Right ventricle myocardium superior (tissue), 1 donor: ENCODE data around the gene SLC18A3. TPM values are rescaled to one million over a fixed set of nuclear protein-coding genes. Genes with fewer than 3 reads are reported as not detected.

Experiments used
- total RNA-seq: library from RNA; stranded (reverse); fragmentation: NEBNext Ultra II Directional; extraction: Animal tissue kit (Norgen Biotek cat#: 25700); gene quantifications from one replicate; pipeline ENCODE4 v1.2.1, GENCODE V29; 2021
- donor health status: DM: no; HTN: yes; CAD: no; lungs with severe emphysema.

Gene SLC18A3
- total RNA-seq, 1 donor from 2014 or later = not detected

Other genes with a start within 250 kb of the SLC18A3 start
- not detected for gene DRGX, start 214.2 kb upstream of the SLC18A3 start, total RNA-seq
- gene ERCC6, start 71.2 kb upstream of the SLC18A3 start, total RNA-seq = 25.3 TPM
- gene CHAT, start 3.7 kb downstream of the SLC18A3 start, total RNA-seq = not detected
- not detected for gene C10orf53, start 69.3 kb downstream of the SLC18A3 start, total RNA-seq
- 1.8 TPM for gene OGDHL, start 152.0 kb downstream of the SLC18A3 start, total RNA-seq